H1 (cell line): ENCODE results near the gene UMODL1. TPM values are rescaled to one million over a fixed set of nuclear protein-coding genes. Genes with fewer than 3 reads are reported as not detected.

Experiments
- CTCF ChIA-PET: fragments of 300-600 bp; sonication (Branson Sonifier 250); formaldehyde crosslinking; loops from one replicate; lab custom pipeline; 2021; ENCODE audit not compliant: partially characterized antibody; lab: Charles Lee
- POLR2A ChIA-PET: fragments of 300-600 bp; sonication (Branson Sonifier 250); formaldehyde crosslinking; loops from one replicate; lab custom pipeline; 2021; ENCODE audit warnings: inconsistent platforms; ENCODE audit not compliant: partially characterized antibody; lab: Charles Lee
- DNase-seq, 2 experiments: peaks; one replicate each; pipeline versions ENCODE4 v3.0.0 to v3.0.0-alpha.2; 2010 to 2022; ENCODE audit warnings: low spot score in 2 of 2, low read depth in 1 of 2, mixed read lengths in 1 of 2
- FAIRE-seq: peaks from 2 replicates; lab custom pipeline; 2011; peaks lifted over from hg19 to GRCh38; lab: Jason Lieb, UNC
- H2AFZ ChIP-seq: 2 replicates; pipeline ENCODE4 v1.8.1; 2012; ENCODE audit warnings: low read length, inconsistent platforms
- H2AK5ac ChIP-seq: 2 replicates; pipeline ENCODE4 v1.6.1; 2013; ENCODE audit warnings: low read depth, low read length
- H2BK120ac ChIP-seq: replicated peaks from 2 replicates; pipeline ENCODE3; 2013; ENCODE audit warnings: low read depth, low read length, inconsistent platforms
- H2BK12ac ChIP-seq: 2 replicates; pipeline ENCODE4 v1.6.1; 2013; ENCODE audit warnings: low read depth, low read length
- H2BK15ac ChIP-seq: 2 replicates; pipeline ENCODE4 v1.6.1; 2013; ENCODE audit warnings: low read length
- H2BK20ac ChIP-seq: 2 replicates; pipeline ENCODE4 v1.6.1; 2013; ENCODE audit warnings: low read length
- H2BK5ac ChIP-seq: 2 replicates; pipeline ENCODE4 v1.6.1; 2013; ENCODE audit warnings: low read depth, low read length
- H3K14ac ChIP-seq: 2 replicates; pipeline ENCODE4 v1.6.1; 2013; ENCODE audit warnings: inconsistent platforms; ENCODE audit not compliant: insufficient read length
- H3K18ac ChIP-seq: 2 replicates; pipeline ENCODE4 v1.6.1; 2013; ENCODE audit warnings: low read length; ENCODE audit errors: extremely low read depth
- H3K23ac ChIP-seq: 2 replicates; pipeline ENCODE4 v1.6.1; 2013; ENCODE audit warnings: inconsistent platforms; ENCODE audit not compliant: insufficient read length
- H3K23me2 ChIP-seq: 2 replicates; pipeline ENCODE4 v1.6.1; 2013; ENCODE audit warnings: low read depth, low read length
- H3K27ac ChIP-seq: 2 replicates; pipeline ENCODE4 v1.6.1; 2011; ENCODE audit warnings: low read depth, low read length, inconsistent platforms
- H3K27me3 ChIP-seq, 4 experiments: replicated peaks in 1 of 4; 1 replicate in 1 of 4; 2 replicates in 3 of 4; pipeline versions ENCODE4 v1.6.1 to v1.8.1; 2011 to 2013; ENCODE audit warnings: low read length in 3 of 4, mild to moderate bottlenecking in 3 of 4, inconsistent platforms in 2 of 4, mixed read lengths in 2 of 4, moderate library complexity in 1 of 4; ENCODE audit not compliant: control insufficient read depth in 3 of 4, insufficient read depth in 3 of 4; ENCODE audit errors: extremely low read depth in 1 of 4
- H3K36me3 ChIP-seq, 4 experiments: 2 replicates each; pipeline versions ENCODE4 v1.6.1 to v1.8.1; 2011 to 2013; ENCODE audit warnings: mild to moderate bottlenecking in 4 of 4, low read length in 3 of 4, moderate library complexity in 2 of 4, control low read depth in 1 of 4, inconsistent platforms in 1 of 4; ENCODE audit not compliant: insufficient read depth in 4 of 4, control insufficient read depth in 2 of 4
- H3K4ac ChIP-seq: replicated peaks from 2 replicates; pipeline ENCODE3; 2013; ENCODE audit warnings: low read length, low read depth, mixed read lengths, inconsistent platforms; ENCODE audit not compliant: insufficient read length
- H3K4me1 ChIP-seq, 4 experiments: replicated peaks in 1 of 4; 1 replicate in 1 of 4; 2 replicates in 3 of 4; pipeline versions ENCODE4 v1.6.1 to v1.8.1; 2011 to 2013; ENCODE audit warnings: low read length in 3 of 4, inconsistent platforms in 2 of 4, mixed read lengths in 1 of 4; ENCODE audit not compliant: insufficient read depth in 4 of 4, control insufficient read depth in 3 of 4
- H3K4me2 ChIP-seq, 2 experiments: 2 replicates each; pipeline versions ENCODE4 v1.6.1 to v1.8.1; 2011 to 2013; ENCODE audit warnings: low read depth in 2 of 2, low read length in 2 of 2, control low read depth in 1 of 2, inconsistent platforms in 1 of 2, mild to moderate bottlenecking in 1 of 2; ENCODE audit not compliant: insufficient read depth in 1 of 2
- H3K4me3 ChIP-seq, 4 experiments: fragments of 200-600, 300-600 bp in 1 of 4; sonication (generic), shearing (Covaris generic), sonication (Bioruptor Twin) in 1 of 4; 2 replicates each; pipeline versions ENCODE4 v1.5.1 to v1.8.1; 2011 to 2016; ENCODE audit warnings: low read length in 4 of 4, low read depth in 3 of 4, control low read depth in 2 of 4, inconsistent platforms in 2 of 4, mild to moderate bottlenecking in 2 of 4, mixed read lengths in 1 of 4, moderate library complexity in 1 of 4; ENCODE audit not compliant: insufficient read depth in 2 of 4; ENCODE audit errors: extremely low read depth in 1 of 4
- H3K56ac ChIP-seq: replicated peaks from 2 replicates; pipeline ENCODE3; 2013; ENCODE audit warnings: low read depth, mild to moderate bottlenecking, mixed read lengths, low read length, inconsistent platforms; ENCODE audit not compliant: insufficient read length
- H3K79me1 ChIP-seq: 2 replicates; pipeline ENCODE4 v1.6.1; 2013; ENCODE audit warnings: low read depth, low read length, control low read depth
- H3K79me2 ChIP-seq, 2 experiments: 2 replicates each; pipeline versions ENCODE4 v1.6.1 to v1.8.1; 2012 to 2013; ENCODE audit warnings: low read length in 2 of 2, mild to moderate bottlenecking in 2 of 2, inconsistent platforms in 1 of 2; ENCODE audit not compliant: insufficient read depth in 2 of 2, control insufficient read depth in 1 of 2
- H3K9ac ChIP-seq, 4 experiments: replicated peaks in 1 of 4; 1 replicate in 1 of 4; 2 replicates in 3 of 4; pipeline versions ENCODE4 v1.6.1 to v1.8.1; 2011 to 2013; ENCODE audit warnings: low read depth in 3 of 4, low read length in 3 of 4, control low read depth in 2 of 4, mild to moderate bottlenecking in 2 of 4, moderate library complexity in 2 of 4, inconsistent platforms in 1 of 4; ENCODE audit errors: extremely low read depth in 1 of 4
- H3K9me3 ChIP-seq, 2 experiments: 2 replicates each; pipeline versions ENCODE4 v1.6.1 to v1.8.1; 2012 to 2013; ENCODE audit warnings: mild to moderate bottlenecking in 2 of 2, moderate library complexity in 2 of 2, control low read depth in 1 of 2, inconsistent platforms in 1 of 2, low read depth in 1 of 2, low read length in 1 of 2, mixed read lengths in 1 of 2; ENCODE audit not compliant: insufficient read depth in 2 of 2
- H4K20me1 ChIP-seq, 2 experiments: replicated peaks in 1 of 2; 2 replicates each; pipeline versions ENCODE3 to v1.8.1; 2011 to 2013; ENCODE audit warnings: inconsistent platforms in 2 of 2, low read length in 2 of 2, mild to moderate bottlenecking in 1 of 2; ENCODE audit not compliant: insufficient read depth in 2 of 2, control insufficient read depth in 1 of 2
- H4K5ac ChIP-seq: 2 replicates; pipeline ENCODE4 v1.6.1; 2013; ENCODE audit warnings: low read length, low read depth, mixed read lengths, inconsistent platforms; ENCODE audit not compliant: insufficient read length
- H4K8ac ChIP-seq: 2 replicates; pipeline ENCODE4 v1.8.0; 2013; ENCODE audit warnings: mild to moderate bottlenecking, moderate library complexity, low read length, inconsistent platforms; ENCODE audit not compliant: insufficient read depth; ENCODE audit errors: extremely low read depth
- H4K91ac ChIP-seq: replicated peaks from 2 replicates; pipeline ENCODE3; 2013; ENCODE audit warnings: low read length, mixed read lengths, inconsistent platforms; ENCODE audit not compliant: insufficient read length
- CTCF ChIP-seq, 3 experiments: IDR thresholded peaks; 1 replicate in 2 of 3; 2 replicates in 1 of 3; pipeline versions ENCODE4 v1.5.1 to v1.6.1; 2011; ENCODE audit warnings: low read length in 3 of 3, mild to moderate bottlenecking in 3 of 3, inconsistent platforms in 2 of 3, low read depth in 1 of 3, moderate library complexity in 1 of 3; ENCODE audit not compliant: insufficient read depth in 1 of 3; ENCODE audit errors: control extremely low read depth in 1 of 3
- HDAC6 ChIP-seq: IDR thresholded peaks from one replicate; pipeline ENCODE4 v1.7.1; 2012; ENCODE audit warnings: low read depth, mild to moderate bottlenecking, inconsistent platforms, low read length, moderate library complexity
- JUN ChIP-seq: IDR thresholded peaks from 2 replicates; pipeline ENCODE4 v1.6.1; 2011; ENCODE audit warnings: low read depth, mild to moderate bottlenecking, improper control_type of control experiment, low read length
- RXRA ChIP-seq: IDR thresholded peaks from 2 replicates; pipeline ENCODE4 v1.6.1; 2011; ENCODE audit warnings: low read depth, mild to moderate bottlenecking, low read length, moderate library complexity; ENCODE audit not compliant: insufficient read depth
- SAP30 ChIP-seq: fragments of 300-600 bp; sonication (generic); IDR thresholded peaks from 2 replicates; pipeline ENCODE4 v1.7.1; 2012; ENCODE audit warnings: low read length, moderate library complexity, mild to moderate bottlenecking, inconsistent platforms; ENCODE audit not compliant: insufficient read depth, insufficient replicate concordance
- SP1 ChIP-seq: IDR thresholded peaks from 2 replicates; pipeline ENCODE4 v1.6.1; 2011; ENCODE audit warnings: low read depth, low read length
- TAF1 ChIP-seq: IDR thresholded peaks from 2 replicates; pipeline ENCODE4 v1.6.1; 2011; ENCODE audit warnings: mild to moderate bottlenecking, low read depth, low read length
- TBP ChIP-seq: IDR thresholded peaks from 2 replicates; pipeline ENCODE4 v1.6.1; 2011; ENCODE audit warnings: low read depth, low read length, improper control_type of control experiment
- TEAD4 ChIP-seq: IDR thresholded peaks from 2 replicates; pipeline ENCODE4 v1.6.1; 2012; ENCODE audit warnings: low read depth, low read length, inconsistent platforms, mixed read lengths
- WGBS, 2 experiments: shearing (Covaris generic) in 1 of 2; methylation state at CpG; one replicate each; pipeline versions ENCODE4 v1.1.6 to v1.1.7; 2013 to 2015; ENCODE audit warnings: low lambda C conversion rate in 2 of 2, mixed read lengths in 2 of 2, inconsistent platforms in 1 of 2, low coverage in 1 of 2, missing lambda C conversion rate in 1 of 2; ENCODE audit not compliant: insufficient replicate concordance in 2 of 2, insufficient coverage in 1 of 2, insufficient read length in 1 of 2; ENCODE audit errors: extremely low coverage in 1 of 2, missing lambda C conversion rate in 1 of 2; 5-methylcytosine and 5-hydroxymethylcytosine counted together
- polyA plus RNA-seq, 7 experiments: library from polyadenylated mRNA; depleted of rRNA in 3 of 7; stranded (reverse) in 5 of 7; unstranded in 2 of 7; fragments of >200 nt in 5 of 7; fragments of 200-250 nt in 2 of 7; gene quantifications; 1 replicate in 5 of 7; 2 replicates in 1 of 7; 4 replicates in 1 of 7; pipeline versions ENCODE4 v1.2.1 to v1.2.3, GENCODE V29; 2011 to 2013; ENCODE audit warnings: missing spikeins in 2 of 7, mixed read lengths in 2 of 7
- total RNA-seq: library from RNA; stranded (reverse); fragmentation: NEBNext Ultra II Directional; extraction: Animal tissue kit (Norgen Biotek cat#: 25700); gene quantifications from 2 replicates; pipeline ENCODE4 v1.2.1, GENCODE V29; 2021

UMODL1 gene
- total and polyA plus RNA-seq, 2 of the 8 experiments (the other 6 are each of a cell fraction or from before 2014, with no cell fraction given) = not detected

GRCh38 chr21:42127164-42128150 lies 56.3 kb downstream of the UMODL1 start:
- no peak for DNase-seq
- H2AFZ ChIP-seq = no peak overlapping the region
- no peak overlapping the region for H4K8ac ChIP-seq
- peaks cover 9% of the 10 kb centered on the region; the same call in 1 of the 2 replicates for H3K23me2 ChIP-seq
- no peak overlapping the region for H2BK12ac ChIP-seq
- CTCF ChIA-PET = interaction anchor here (0.7 to 3.4 kb wide), 6 partner anchors 10 to 443 kb away, joined by 3 to 18 read pairs (median 4); no protein-coding TSS in a partner anchor
- H3K79me1 ChIP-seq = no peaks in the 10 kb centered on the region
- no peak overlapping the region for H3K23ac ChIP-seq
- no peak overlapping the region for H2BK5ac ChIP-seq
- H3K9me3 ChIP-seq = no peaks in the 10 kb centered on the region
- H3K4ac ChIP-seq = no peak overlapping the region
- H2BK20ac ChIP-seq = no peak overlapping the region
- no peak overlapping the region for H3K4me2 ChIP-seq
- H4K5ac ChIP-seq = no peak overlapping the region
- H3K79me2 ChIP-seq = no peaks in the 10 kb centered on the region
- H3K4me3 ChIP-seq = no peak overlapping the region
- no peak overlapping the region for H4K91ac ChIP-seq
- peaks cover 0 to 8% of the 10 kb centered on the region in 2 experiments for H4K20me1 ChIP-seq
- H3K27ac ChIP-seq = no peak overlapping the region
- H3K36me3 ChIP-seq = no peaks in the 10 kb centered on the region; a peak in 1 of 8 replicates
- H2BK120ac ChIP-seq = no peak overlapping the region
- no peak overlapping the region for H2AK5ac ChIP-seq
- peaks cover 0 to 5% (median 4%) of the 10 kb centered on the region in 4 experiments; a peak in 4 of 7 replicates for H3K4me1 ChIP-seq
- no peak overlapping the region for H2BK15ac ChIP-seq
- H3K14ac ChIP-seq = no peak overlapping the region
- no peak overlapping the region for H3K56ac ChIP-seq
- no peaks in the 10 kb centered on the region for H3K27me3 ChIP-seq
- 85% methylated on average over 36 of the region's 36 CpGs; no CpG with 5 or more reads in 1 of the 2 experiments for WGBS, 2 experiments
- no peak for FAIRE-seq
- POLR2A ChIA-PET = no interaction called here
- no peak overlapping the region for H3K9ac ChIP-seq
- no peak overlapping the region for H3K18ac ChIP-seq
- no peak for TF ChIP-seq RXRA
- no peak for TF ChIP-seq SAP30
- no peak for TF ChIP-seq HDAC6
- TF ChIP-seq TAF1 = no peak
- TF ChIP-seq SP1 = no peak
- TF ChIP-seq JUN = no peak
- TF ChIP-seq TEAD4 = no peak
- TF ChIP-seq TBP = no peak
- no peak for TF ChIP-seq CTCF (IDR thresholded peaks at IDR 0.05; ENCODE audit: control extremely low read depth in 1 of 3, insufficient read depth in 1 of 3, low read depth in 1 of 3, low read length in 3 of 3)
